Activated CD4-positive, alpha-beta T cell treated with anti-CD3 and anti-CD28 coated beads for 1 hour (primary cell): ENCODE results near the gene DPP8.

Experiments
- DNase-seq: peaks from one replicate; pipeline ENCODE4 v3.0.0-alpha.2; 2020

DPP8 gene

GRCh38 chr15:65423150-65423975 is 94.1 kb downstream of the DPP8 start:
- no peak for DNase-seq

GRCh38 chr15:65421360-65422215 is 95.9 kb downstream of the DPP8 start:
- DNase-seq: no peak

- DNase-seq: no peak
These were observed 96.5 kb downstream of the DPP8 start for GRCh38 chr15:65420975-65421359.

GRCh38 chr15:65418596-65418995 is 98.9 kb downstream of the DPP8 start:
- DNase-seq: no peak

- no peak for DNase-seq
These were observed 100.6 kb downstream of the DPP8 start for GRCh38 chr15:65416845-65417416.

GRCh38 chr15:65414841-65415621 is 102.5 kb downstream of the DPP8 start:
- no peak for DNase-seq

GRCh38 chr15:65413760-65414144 is 103.7 kb downstream of the DPP8 start:
- DNase-seq: no peak

GRCh38 chr15:65413051-65413759 is 104.3 kb downstream of the DPP8 start:
- no peak for DNase-seq

GRCh38 chr15:65412556-65412955 is 104.9 kb downstream of the DPP8 start:
- DNase-seq: no peak

GRCh38 chr15:65411465-65412071 is 105.9 kb downstream of the DPP8 start:
- DNase-seq: no peak

- DNase-seq: no peak
These were observed 106.5 kb downstream of the DPP8 start for GRCh38 chr15:65410972-65411371.

GRCh38 chr15:65410036-65410435 is 107.5 kb downstream of the DPP8 start:
- DNase-seq: no peak

- DNase-seq: no peak
These were observed 108.4 kb downstream of the DPP8 start for GRCh38 chr15:65409036-65409631.

- DNase-seq: no peak
These were observed 109.0 kb downstream of the DPP8 start for GRCh38 chr15:65408324-65409035.

GRCh38 chr15:65406424-65407000 is 111.0 kb downstream of the DPP8 start:
- no peak for DNase-seq

GRCh38 chr15:65405791-65406423 is 111.6 kb downstream of the DPP8 start:
- no peak for DNase-seq

- no peak for DNase-seq
These were observed 113.2 kb downstream of the DPP8 start for GRCh38 chr15:65404186-65404872.

- DNase-seq: no peak
These were observed 114.5 kb downstream of the DPP8 start for GRCh38 chr15:65402961-65403360.

- DNase-seq: no peak
These were observed 115.8 kb downstream of the DPP8 start for GRCh38 chr15:65401611-65402240.
